Mammary epithelial cell (primary cell): Measurements from ENCODE around the gene AP1S3.

ENCODE experiments used
- EZH2 ChIP-seq: IDR thresholded peaks from 2 replicates; pipeline ENCODE4 v1.6.1; 2012; ENCODE audit warnings: low read length, inconsistent platforms, borderline replicate concordance
- TF ChIP-seq, protein P1 (sequence below), 2 donors: IDR thresholded peaks in 1 of 2; conservative IDR thresholded peaks in 1 of 2; 2 replicates each; pipeline ENCODE4 v1.5.1; 2011 to 2012; ENCODE audit warnings: inconsistent platforms in 2 of 2, low read length in 2 of 2, mild to moderate bottlenecking in 2 of 2, control low read depth in 1 of 2, low read depth in 1 of 2; ENCODE audit not compliant: insufficient read depth in 1 of 2; ENCODE audit errors: extremely low read depth in 1 of 2

- TF ChIP-seq, protein P1, sequence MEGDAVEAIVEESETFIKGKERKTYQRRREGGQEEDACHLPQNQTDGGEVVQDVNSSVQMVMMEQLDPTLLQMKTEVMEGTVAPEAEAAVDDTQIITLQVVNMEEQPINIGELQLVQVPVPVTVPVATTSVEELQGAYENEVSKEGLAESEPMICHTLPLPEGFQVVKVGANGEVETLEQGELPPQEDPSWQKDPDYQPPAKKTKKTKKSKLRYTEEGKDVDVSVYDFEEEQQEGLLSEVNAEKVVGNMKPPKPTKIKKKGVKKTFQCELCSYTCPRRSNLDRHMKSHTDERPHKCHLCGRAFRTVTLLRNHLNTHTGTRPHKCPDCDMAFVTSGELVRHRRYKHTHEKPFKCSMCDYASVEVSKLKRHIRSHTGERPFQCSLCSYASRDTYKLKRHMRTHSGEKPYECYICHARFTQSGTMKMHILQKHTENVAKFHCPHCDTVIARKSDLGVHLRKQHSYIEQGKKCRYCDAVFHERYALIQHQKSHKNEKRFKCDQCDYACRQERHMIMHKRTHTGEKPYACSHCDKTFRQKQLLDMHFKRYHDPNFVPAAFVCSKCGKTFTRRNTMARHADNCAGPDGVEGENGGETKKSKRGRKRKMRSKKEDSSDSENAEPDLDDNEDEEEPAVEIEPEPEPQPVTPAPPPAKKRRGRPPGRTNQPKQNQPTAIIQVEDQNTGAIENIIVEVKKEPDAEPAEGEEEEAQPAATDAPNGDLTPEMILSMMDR (conservative IDR thresholded peaks at IDR 0.05 in 1 of 2, IDR thresholded peaks at IDR 0.05 in 1 of 2; ENCODE audit: extremely low read depth in 1 of 2, insufficient read depth in 1 of 2, low read depth in 1 of 2, low read length in 2 of 2): no peak
- TF ChIP-seq EZH2: no peak
Measured at GRCh38 chr2:223764796-223765195, 72.6 kb downstream of the AP1S3 start.
